Cardiac atrium fibroblast (primary cell): ENCODE results near the gene GNAT2. TPM values are rescaled to one million over a fixed set of nuclear protein-coding genes. Genes with fewer than 3 reads are reported as not detected.

ENCODE experiments used
- total RNA-seq: library from RNA; depleted of rRNA; stranded (reverse); fragments of >200 nt; gene quantifications from 2 replicates; pipeline ENCODE4 v1.2.3, GENCODE V29; 2015

The GNAT2 gene
- 9.0 TPM in 1 of 2 replicates, not detected in the other for total RNA-seq

GRCh38 chr1:109619576-109620400, at the start of gene GNAT2, which contains the start of gene AMPD2:
TSS of gene GNAT2 (minus strand) at chr1:109619616. CDS start at chr1:109612870, 6,746 bp downstream.
TSS of gene AMPD2 (plus strand) at chr1:109619837. CDS start at chr1:109621176, 1,339 bp downstream.

GRCh38 chr1:109667452-109668122, 48.2 kb upstream of the GNAT2 start, which contains the start of gene GSTM2:
TSS of gene GSTM2 (plus strand) at chr1:109668057. CDS start at chr1:109668116, 59 bp downstream.

DNA sequence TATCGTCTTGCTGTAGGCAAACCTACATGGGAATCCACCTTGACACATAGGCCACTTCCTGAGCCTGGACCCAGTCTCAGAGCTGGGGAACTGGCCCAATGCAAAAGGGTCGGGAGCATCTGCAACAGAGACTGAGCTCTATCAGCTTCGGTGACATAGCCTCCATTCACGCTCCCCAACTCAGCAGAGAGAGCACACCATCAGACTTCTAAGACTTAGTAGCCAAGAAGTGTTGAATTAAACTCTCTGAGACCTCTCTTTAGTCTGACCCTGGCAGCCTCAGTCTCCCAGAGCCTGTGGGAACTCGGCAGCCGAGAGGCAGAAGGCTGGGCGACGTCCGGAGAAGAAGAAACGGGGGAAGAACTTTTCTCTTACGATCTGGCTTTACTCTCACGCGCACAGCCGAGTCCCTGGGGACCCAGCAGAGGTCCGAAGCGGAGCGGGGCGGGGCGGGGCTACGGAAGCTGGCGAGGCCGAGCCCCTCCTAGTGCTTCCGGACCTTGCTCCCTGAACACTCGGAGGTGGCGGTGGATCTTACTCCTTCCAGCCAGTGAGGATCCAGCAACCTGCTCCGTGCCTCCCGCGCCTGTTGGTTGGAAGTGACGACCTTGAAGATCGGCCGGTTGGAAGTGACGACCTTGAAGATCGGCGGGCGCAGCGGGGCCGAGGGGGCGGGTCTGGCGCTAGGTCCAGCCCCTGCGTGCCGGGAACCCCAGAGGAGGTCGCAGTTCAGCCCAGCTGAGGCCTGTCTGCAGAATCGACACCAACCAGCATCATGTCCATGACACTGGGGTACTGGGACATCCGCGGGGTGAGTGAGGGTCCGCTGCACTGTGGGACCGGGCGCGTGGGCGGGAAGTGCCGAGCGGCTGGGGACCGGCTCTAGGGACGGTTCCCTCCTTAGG, 36.5 kb upstream of the GNAT2 start, which contains the start of gene GSTM4:
Gene GSTM4 (plus strand): TSS at position 485 of the 905 bp plus-strand sequence. CDS start 291 bp downstream, at position 776.

Other genes starting within 250 kb of the GNAT2 start
- 2.3 and 10.0 TPM in 2 replicates for gene SORT1, start 221.7 kb downstream of the GNAT2 start, total RNA-seq
- 34.7 and 41.5 TPM in 2 replicates for gene PSMA5, start 193.2 kb downstream of the GNAT2 start, total RNA-seq
- under 0.01 TPM in 2 replicates for gene SYPL2, start 153.1 kb downstream of the GNAT2 start, total RNA-seq
- 3.1 and 4.7 TPM in 2 replicates for gene ATXN7L2, start 135.7 kb downstream of the GNAT2 start, total RNA-seq
- gene CYB561D1, start 125.5 kb downstream of the GNAT2 start, total RNA-seq = 6.5 and 7.8 TPM in 2 replicates
- 0.36 and 1.6 TPM in 2 replicates for gene AMIGO1, start 109.9 kb downstream of the GNAT2 start, total RNA-seq
- gene GPR61, start 79.7 kb downstream of the GNAT2 start, total RNA-seq = not detected in 2 replicates
- 10.0 and 10.5 TPM in 2 replicates for gene GNAI3, start 71.0 kb downstream of the GNAT2 start, total RNA-seq
- gene AMPD2, start 221 bp upstream of the GNAT2 start, total RNA-seq = 74.8 and 93.0 TPM in 2 replicates
- gene GSTM4, start 36.5 kb upstream of the GNAT2 start, total RNA-seq = 16.4 and 21.2 TPM in 2 replicates
- 9.9 and 16.8 TPM in 2 replicates for gene GSTM2, start 48.4 kb upstream of the GNAT2 start, total RNA-seq
- not detected in 2 replicates for gene GSTM1, start 68.2 kb upstream of the GNAT2 start, total RNA-seq
- 0.49 TPM in 1 of 2 replicates, not detected in the other for gene GSTM5, start 92.6 kb upstream of the GNAT2 start, total RNA-seq
- gene GSTM3, start 121.4 kb upstream of the GNAT2 start, total RNA-seq = 33.5 and 34.1 TPM in 2 replicates
- not detected in 2 replicates for gene EPS8L3, start 144.3 kb upstream of the GNAT2 start, total RNA-seq